DOHH2 (cell line): ENCODE measurements around the gene SUPT5H.

ENCODE experiments used
- EZH2phosphoT487 ChIP-seq: fragments of 200-600 bp; sonication (generic); IDR thresholded peaks from 2 replicates; pipeline ENCODE4 v1.6.1; 2017; ENCODE audit warnings: borderline replicate concordance, mild to moderate bottlenecking, antibody characterized with exemption, low read length, moderate library complexity, mixed read lengths
- TF ChIP-seq, protein P1 (sequence below): fragments of 200-600 bp; sonication (generic); IDR thresholded peaks from one replicate; pipeline ENCODE4 v1.5.1; 2014; ENCODE audit warnings: antibody characterized with exemption, mild to moderate bottlenecking, low read depth, low read length; ENCODE audit not compliant: poor library complexity, severe bottlenecking

DNA sequence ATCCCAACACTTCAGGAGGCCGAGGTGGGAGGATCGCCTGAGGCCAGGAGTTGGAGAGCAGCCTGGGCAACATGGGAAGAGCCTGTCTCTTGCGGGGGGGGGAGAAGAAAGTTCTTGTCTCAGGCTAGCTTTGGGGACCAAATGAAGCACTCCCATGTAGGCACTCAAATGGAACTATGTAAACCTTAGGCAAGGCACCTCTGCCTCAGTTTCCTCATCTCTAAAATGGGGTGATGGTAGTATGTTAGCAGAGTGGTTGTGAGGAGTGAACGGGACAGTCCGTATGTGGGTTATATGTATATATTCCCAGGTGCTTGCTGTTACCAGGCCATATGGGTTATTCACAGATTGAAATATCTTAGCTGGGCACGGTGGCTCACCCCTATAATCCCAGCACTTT is 46.8 kb downstream of the SUPT5H start:
- TF ChIP-seq EZH2phosphoT487, result no peak
- TF ChIP-seq, protein P1, sequence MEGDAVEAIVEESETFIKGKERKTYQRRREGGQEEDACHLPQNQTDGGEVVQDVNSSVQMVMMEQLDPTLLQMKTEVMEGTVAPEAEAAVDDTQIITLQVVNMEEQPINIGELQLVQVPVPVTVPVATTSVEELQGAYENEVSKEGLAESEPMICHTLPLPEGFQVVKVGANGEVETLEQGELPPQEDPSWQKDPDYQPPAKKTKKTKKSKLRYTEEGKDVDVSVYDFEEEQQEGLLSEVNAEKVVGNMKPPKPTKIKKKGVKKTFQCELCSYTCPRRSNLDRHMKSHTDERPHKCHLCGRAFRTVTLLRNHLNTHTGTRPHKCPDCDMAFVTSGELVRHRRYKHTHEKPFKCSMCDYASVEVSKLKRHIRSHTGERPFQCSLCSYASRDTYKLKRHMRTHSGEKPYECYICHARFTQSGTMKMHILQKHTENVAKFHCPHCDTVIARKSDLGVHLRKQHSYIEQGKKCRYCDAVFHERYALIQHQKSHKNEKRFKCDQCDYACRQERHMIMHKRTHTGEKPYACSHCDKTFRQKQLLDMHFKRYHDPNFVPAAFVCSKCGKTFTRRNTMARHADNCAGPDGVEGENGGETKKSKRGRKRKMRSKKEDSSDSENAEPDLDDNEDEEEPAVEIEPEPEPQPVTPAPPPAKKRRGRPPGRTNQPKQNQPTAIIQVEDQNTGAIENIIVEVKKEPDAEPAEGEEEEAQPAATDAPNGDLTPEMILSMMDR, result no peak
